ENCODE data around the gene CCR9. TPM values are rescaled to one million over a fixed set of nuclear protein-coding genes. Genes with fewer than 3 reads are reported as not detected.

The CCR9 gene
- total RNA-seq, 2 experiments from 2014 or later = not detected

- Mint-ChIP-seq H3K27ac (no peak overlapping the region), H3K27me3 (peaks cover 36% of the 10 kb centered on the region), H3K4me3 (no peak overlapping the region), H3K9me3 (no peaks in the 10 kb centered on the region), H3K36me3 (peaks cover 13% of the 10 kb centered on the region), H3K4me1 (peaks cover 16% of the 10 kb centered on the region)
- DNase-seq = no peak
Measured at GRCh38 chr3:45909542-45909941, 23.2 kb downstream of the CCR9 start.

DNA sequence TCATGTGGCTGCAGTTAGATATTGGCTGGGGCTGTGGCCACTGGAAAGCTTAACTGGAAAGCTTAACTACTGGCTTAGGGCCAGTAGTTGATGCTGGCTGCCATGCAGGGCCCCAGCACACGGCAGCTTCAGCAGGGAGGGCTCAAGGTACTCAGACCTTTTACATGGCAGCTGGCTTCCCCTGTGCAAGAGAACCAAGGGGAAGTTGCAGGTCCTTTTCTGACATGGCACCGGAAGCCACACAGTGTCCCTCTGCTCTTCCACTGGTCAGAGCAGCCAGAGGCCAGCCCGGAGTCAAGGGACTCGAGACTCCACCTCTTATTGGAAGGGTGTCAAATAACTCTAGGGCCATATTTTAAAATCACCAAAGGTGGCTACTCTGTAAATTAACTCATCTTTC is 24.5 kb downstream of the CCR9 start:
- DNase-seq = no peak
- Mint-ChIP-seq H3K36me3 (peaks cover 8% of the 10 kb centered on the region), H3K4me1 (peaks cover 22% of the 10 kb centered on the region), H3K27me3 (peaks cover 35% of the 10 kb centered on the region), H3K9me3 (no peaks in the 10 kb centered on the region), H3K4me3 (no peak overlapping the region), H3K27ac (no peak overlapping the region)

GRCh38 chr3:45911511-45912226 is 25.3 kb downstream of the CCR9 start:
- peaks cover 30% of the 10 kb centered on the region for H3K4me1 Mint-ChIP-seq
- no peak overlapping the region for H3K4me3 Mint-ChIP-seq
- H3K27me3 Mint-ChIP-seq = peaks cover 36% of the 10 kb centered on the region
- no peaks in the 10 kb centered on the region for H3K9me3 Mint-ChIP-seq
- no peak for DNase-seq
- peaks cover 7% of the 10 kb centered on the region for H3K36me3 Mint-ChIP-seq
- no peak overlapping the region for H3K27ac Mint-ChIP-seq

DNA sequence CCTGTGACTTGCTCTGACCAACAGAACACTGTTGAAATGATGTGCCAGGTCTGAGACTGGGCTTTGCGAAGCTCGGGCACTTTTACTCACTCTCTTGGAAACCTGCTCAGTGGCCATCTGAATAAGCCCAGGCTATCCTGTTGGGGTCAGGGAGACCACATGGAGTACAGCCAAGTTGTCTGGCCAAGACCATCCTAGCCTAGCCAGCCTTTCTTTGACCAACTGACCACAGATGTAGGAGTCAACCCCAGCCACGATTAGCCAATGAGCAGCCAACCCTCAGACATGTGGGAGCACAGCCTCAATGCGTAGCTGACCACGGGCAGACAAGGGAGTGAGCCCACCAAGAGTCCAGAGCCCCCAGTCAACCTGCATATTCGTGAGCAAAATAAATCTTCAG is 26.1 kb downstream of the CCR9 start:
- Mint-ChIP-seq H3K4me3 (no peak overlapping the region), H3K9me3 (no peaks in the 10 kb centered on the region), H3K36me3 (peaks cover 4% of the 10 kb centered on the region), H3K27ac (no peak overlapping the region), H3K27me3 (peaks cover 39% of the 10 kb centered on the region), H3K4me1 (peaks cover 36% of the 10 kb centered on the region)
- DNase-seq = no peak

DNA sequence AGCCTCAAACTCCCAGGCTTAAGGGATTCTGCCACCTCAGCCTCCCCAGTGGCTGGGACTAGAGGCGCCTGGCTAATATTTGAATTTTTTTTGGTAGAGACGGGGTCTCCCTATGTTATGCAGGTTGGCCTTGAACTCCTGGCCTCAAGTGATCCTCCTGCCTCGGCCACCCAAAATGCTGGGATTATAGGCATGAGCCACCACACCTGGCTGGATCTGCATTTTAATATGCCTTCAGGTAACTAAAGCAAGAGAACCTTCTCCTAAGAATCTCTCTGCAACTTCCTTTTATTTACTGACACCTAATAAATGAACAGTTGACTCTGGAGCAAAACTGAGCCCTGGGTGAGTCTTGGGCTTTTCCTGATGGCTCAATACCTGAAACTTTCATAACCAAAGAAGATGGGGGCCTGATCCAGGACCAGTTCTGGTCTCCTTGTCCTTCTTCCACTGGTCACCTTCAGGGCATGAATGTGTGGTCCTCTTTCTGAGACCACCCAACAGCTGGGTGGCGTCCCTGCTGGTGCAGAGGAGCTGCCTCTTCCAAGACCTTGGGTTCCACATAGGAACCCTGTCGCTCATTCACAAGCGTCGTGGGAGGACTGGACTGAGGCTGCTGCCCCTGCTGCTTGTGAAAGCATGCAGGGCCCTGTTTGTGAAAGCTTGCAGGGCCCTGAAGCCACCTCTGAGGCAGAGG is 28.2 kb downstream of the CCR9 start:
- no peak overlapping the region for H3K4me3 Mint-ChIP-seq
- H3K4me1 Mint-ChIP-seq = peaks cover 35% of the 10 kb centered on the region
- no peaks in the 10 kb centered on the region for H3K9me3 Mint-ChIP-seq
- H3K36me3 Mint-ChIP-seq = peaks cover 13% of the 10 kb centered on the region
- DNase-seq = no peak
- no peak overlapping the region for H3K27ac Mint-ChIP-seq
- peaks cover 32% of the 10 kb centered on the region for H3K27me3 Mint-ChIP-seq

- Mint-ChIP-seq H3K4me1 (peaks cover 35% of the 10 kb centered on the region), H3K27me3 (peaks cover 28% of the 10 kb centered on the region), H3K4me3 (peak overlapping the region; percentile 29), H3K9me3 (no peaks in the 10 kb centered on the region), H3K27ac (peak overlapping the region; percentile 65), H3K36me3 (peaks cover 13% of the 10 kb centered on the region)
- DNase-seq = no peak
Measured at GRCh38 chr3:45915059-45915439, 28.7 kb downstream of the CCR9 start.

- H3K27me3 Mint-ChIP-seq = peaks cover 24% of the 10 kb centered on the region
- peak; percentile 86 for DNase-seq
- H3K36me3 Mint-ChIP-seq = peaks cover 9% of the 10 kb centered on the region
- H3K9me3 Mint-ChIP-seq = no peaks in the 10 kb centered on the region
- peaks cover 35% of the 10 kb centered on the region for H3K4me1 Mint-ChIP-seq
- H3K27ac Mint-ChIP-seq = peak overlapping the region; percentile 65
- peak overlapping the region; percentile 29 for H3K4me3 Mint-ChIP-seq
Measured at GRCh38 chr3:45915518-45916231, 29.3 kb downstream of the CCR9 start.

DNA sequence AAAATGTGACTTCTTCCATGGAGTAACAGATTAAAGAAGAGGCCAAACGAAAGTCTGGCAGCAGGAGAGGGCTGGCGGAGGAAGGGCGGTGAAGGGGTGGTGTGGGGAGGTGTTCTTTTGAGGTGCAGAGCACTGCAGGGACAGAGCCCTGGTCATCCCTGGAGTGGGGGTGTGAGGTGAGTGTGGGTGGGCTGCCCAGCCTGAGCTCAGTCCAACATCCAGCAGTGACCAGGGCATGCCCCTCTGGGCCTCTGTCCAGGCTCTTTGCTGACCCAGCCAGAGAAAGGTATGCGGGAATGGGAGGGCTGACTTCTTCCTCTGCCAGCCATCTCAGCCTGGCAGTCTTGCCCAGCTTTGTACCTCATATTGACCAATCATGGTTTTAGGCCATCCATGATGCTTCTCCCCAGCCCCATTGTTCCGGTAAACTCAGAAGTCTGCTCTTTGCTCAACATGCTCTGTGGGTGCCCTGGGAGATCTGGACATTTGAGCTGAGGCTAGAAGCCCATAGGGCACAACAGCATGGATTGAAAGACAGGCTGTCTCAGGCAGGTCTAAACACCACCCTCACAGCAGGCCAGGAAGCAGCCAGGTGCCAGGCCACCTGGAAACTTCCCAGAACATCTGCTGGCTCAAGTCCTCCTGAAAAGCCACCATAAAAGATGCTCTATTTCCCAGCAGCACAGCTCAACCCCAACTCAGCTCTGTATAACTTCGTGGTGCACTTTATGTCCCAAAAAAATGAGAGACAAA is 31.0 kb downstream of the CCR9 start:
- peaks cover 16% of the 10 kb centered on the region for H3K36me3 Mint-ChIP-seq
- no peak overlapping the region for H3K4me3 Mint-ChIP-seq
- no peak overlapping the region for H3K27ac Mint-ChIP-seq
- no peaks in the 10 kb centered on the region for H3K9me3 Mint-ChIP-seq
- no peak for DNase-seq
- H3K4me1 Mint-ChIP-seq = peaks cover 43% of the 10 kb centered on the region
- peaks cover 18% of the 10 kb centered on the region for H3K27me3 Mint-ChIP-seq

DNA sequence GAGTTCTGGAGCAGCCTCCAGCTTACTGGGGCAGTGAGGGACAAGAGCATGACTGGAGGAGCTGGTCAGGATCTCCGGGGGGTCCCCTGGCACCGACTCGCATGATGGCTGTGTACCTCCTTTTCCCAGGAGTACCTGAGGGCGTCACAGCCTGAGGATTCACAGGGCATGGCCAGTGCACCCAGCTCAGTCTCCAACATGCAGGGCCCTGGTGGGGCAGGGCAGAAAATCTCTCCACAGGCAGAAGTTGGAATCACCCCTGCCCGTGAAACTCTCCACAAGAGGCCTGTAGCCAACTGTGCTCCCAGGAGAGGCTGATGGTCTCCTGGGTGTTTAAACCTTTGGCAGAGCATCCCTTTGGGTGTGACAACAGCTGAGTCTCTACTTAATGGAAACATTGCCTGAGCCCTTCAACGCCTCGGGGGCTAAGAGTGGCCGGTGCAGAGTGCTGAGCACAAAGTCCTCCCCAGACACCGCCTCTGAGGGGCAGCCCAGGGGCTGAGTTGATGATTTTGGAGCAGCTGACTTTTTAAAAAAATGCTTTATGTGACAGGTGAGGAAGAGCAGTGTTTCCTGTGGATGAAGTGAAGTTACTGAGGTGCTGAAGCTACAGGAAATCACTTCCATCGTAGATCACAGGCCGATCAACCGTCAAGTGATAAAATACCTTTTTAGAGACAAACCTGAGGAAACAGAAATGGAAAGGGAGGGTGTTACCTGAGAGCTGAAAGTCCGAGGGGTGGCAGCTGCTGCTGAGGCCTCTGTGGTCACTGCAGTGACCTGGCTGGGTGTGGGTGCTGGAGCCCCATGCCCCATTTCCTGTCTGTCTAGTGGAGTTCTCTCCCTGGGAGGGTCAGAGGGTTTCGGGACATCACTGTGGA is 35.1 kb downstream of the CCR9 start:
- Mint-ChIP-seq H3K4me1 (peaks cover 24% of the 10 kb centered on the region), H3K27me3 (peaks cover 4% of the 10 kb centered on the region), H3K4me3 (no peak overlapping the region), H3K36me3 (peaks cover 24% of the 10 kb centered on the region), H3K9me3 (no peaks in the 10 kb centered on the region), H3K27ac (peak overlapping the region; percentile 27)
- no peak for DNase-seq

DNA sequence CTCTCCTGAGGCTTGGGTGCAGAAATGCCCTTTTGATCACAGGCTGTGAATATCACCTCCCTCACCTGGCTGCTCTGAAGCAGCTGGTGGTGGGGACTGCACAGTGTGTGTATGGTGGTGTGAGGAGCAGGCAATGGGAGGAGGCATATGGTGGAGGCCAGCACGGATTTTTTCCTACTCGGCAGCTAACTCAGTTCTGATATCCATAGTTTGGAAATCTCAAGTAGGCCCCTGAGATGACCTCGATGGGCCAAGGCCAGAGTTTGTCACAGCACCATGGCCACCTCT is 35.6 kb downstream of the CCR9 start:
- H3K9me3 Mint-ChIP-seq = no peaks in the 10 kb centered on the region
- no peak overlapping the region for H3K27ac Mint-ChIP-seq
- DNase-seq = no peak
- peaks cover under 1% of the 10 kb centered on the region for H3K27me3 Mint-ChIP-seq
- H3K4me3 Mint-ChIP-seq = no peak overlapping the region
- H3K4me1 Mint-ChIP-seq = peaks cover 18% of the 10 kb centered on the region
- peaks cover 24% of the 10 kb centered on the region for H3K36me3 Mint-ChIP-seq

DNA sequence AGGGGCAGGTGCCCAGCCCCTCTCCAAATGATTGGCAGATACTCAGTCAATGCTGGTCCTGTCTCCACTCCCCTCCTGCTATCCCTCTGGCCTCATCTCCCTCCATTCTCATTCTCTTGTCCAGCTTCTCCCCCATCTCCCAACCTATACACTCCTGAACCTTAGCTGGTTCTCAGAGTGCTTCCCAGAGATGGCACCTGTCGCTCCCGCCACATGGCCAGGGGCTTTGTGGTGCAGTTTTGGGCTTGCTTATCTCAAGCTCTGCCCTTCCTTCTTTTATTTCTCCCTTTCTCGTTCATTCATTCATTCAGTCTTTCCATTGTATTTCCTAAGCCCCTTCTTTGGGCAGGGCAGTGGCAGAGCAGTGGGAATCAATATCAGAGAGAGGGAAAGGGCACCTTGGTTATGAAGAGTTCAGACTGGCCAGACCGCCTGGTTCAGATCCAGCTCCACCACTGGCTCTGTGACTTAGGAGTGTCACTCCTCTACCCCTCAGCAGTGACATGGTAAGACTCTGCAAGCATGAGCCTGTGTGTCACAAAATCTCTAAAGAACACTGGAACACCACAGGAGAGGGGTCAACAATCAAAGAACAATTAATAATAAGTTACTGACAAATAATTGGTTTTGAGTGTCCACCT is 36.7 kb downstream of the CCR9 start:
- H3K9me3 Mint-ChIP-seq = no peaks in the 10 kb centered on the region
- no peak overlapping the region for H3K27ac Mint-ChIP-seq
- no peak overlapping the region for H3K4me3 Mint-ChIP-seq
- H3K36me3 Mint-ChIP-seq = peaks cover 23% of the 10 kb centered on the region
- no peaks in the 10 kb centered on the region for H3K27me3 Mint-ChIP-seq
- H3K4me1 Mint-ChIP-seq = peaks cover 15% of the 10 kb centered on the region
- no peak for DNase-seq

- Mint-ChIP-seq H3K9me3 (no peaks in the 10 kb centered on the region), H3K27me3 (no peaks in the 10 kb centered on the region), H3K27ac (no peak overlapping the region)
Measured at GRCh38 chr3:45923755-45924154, 37.4 kb downstream of the CCR9 start.

DNA sequence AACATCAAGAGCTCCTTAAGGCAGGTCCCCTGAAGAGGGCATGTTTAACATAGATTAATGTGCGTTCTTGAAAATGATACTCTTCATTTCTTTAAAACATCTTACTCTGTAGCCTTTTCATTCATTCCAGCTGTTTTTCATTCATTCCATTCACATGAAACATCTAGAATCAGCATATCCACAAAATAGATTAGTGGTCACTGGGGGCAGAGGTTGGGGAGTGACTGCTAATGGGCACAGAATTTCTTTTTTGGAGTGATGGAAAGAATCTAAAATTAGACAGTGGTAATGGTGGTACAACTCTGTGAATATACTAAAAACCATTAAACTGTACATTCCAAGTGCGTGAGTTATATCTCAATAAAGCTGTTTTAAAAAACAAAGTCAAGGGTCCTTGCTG is 41.5 kb downstream of the CCR9 start:
- H3K27ac Mint-ChIP-seq = no peak overlapping the region
- no peaks in the 10 kb centered on the region for H3K9me3 Mint-ChIP-seq
- H3K36me3 Mint-ChIP-seq = peaks cover 26% of the 10 kb centered on the region
- DNase-seq = no peak
- H3K27me3 Mint-ChIP-seq = no peaks in the 10 kb centered on the region
- peaks cover 3% of the 10 kb centered on the region for H3K4me1 Mint-ChIP-seq
- no peak overlapping the region for H3K4me3 Mint-ChIP-seq

More at GRCh38 chr3:45923755-45924154, 37.4 kb downstream of the CCR9 start:
- H3K4me1 Mint-ChIP-seq = peaks cover 12% of the 10 kb centered on the region
- H3K36me3 Mint-ChIP-seq = peaks cover 21% of the 10 kb centered on the region
- DNase-seq = no peak
- no peak overlapping the region for H3K4me3 Mint-ChIP-seq
